PC-9 (cell line): ENCODE results near the gene SLC35A1. TPM values are rescaled to one million over a fixed set of nuclear protein-coding genes. Genes with fewer than 3 reads are reported as not detected.

Experiments used
- BruUV-seq: library from RNA; stranded (reverse); fragments of 400-500 nt; replicated peaks from 2 replicates; lab custom pipeline; 2021; lab: Mats Ljungman, UMichigan
- CTCF ChIA-PET: fragments of 300-600 bp; sonication (Branson Sonifier 250); formaldehyde crosslinking; loops from one replicate; lab custom pipeline; 2022; ENCODE audit warnings: antibody characterized with exemption; lab: Charles Lee
- POLR2A ChIA-PET: fragments of 300-600 bp; sonication (Branson Sonifier 250); formaldehyde crosslinking; loops from one replicate; lab custom pipeline; 2022; ENCODE audit warnings: antibody characterized with exemption; ENCODE audit not compliant: unreplicated experiment; lab: Charles Lee
- DNase-seq, 2 experiments: peaks; one replicate each; pipeline versions ENCODE4 v3.0.0 to v3.0.0-alpha.2; 2015 to 2022; ENCODE audit warnings: mixed read lengths in 1 of 2
- H2AFZ ChIP-seq: fragments of 200-600 bp; sonication (generic); 2 replicates; pipeline ENCODE4 v1.8.1; 2017; ENCODE audit warnings: antibody characterized with exemption
- H3F3A ChIP-seq: fragments of 200-600 bp; sonication (generic); 2 replicates; pipeline ENCODE4 v1.8.1; 2017; ENCODE audit warnings: antibody characterized with exemption, mild to moderate bottlenecking, low read depth; ENCODE audit not compliant: insufficient read depth
- H3K27ac ChIP-seq: fragments of 200-600 bp; sonication (generic); 2 replicates; pipeline ENCODE4 v1.6.1; 2016; ENCODE audit warnings: mixed run types
- H3K27me3 ChIP-seq: fragments of 200-600 bp; sonication (generic); 2 replicates; pipeline ENCODE4 v1.6.1; 2016; ENCODE audit warnings: low read depth, mixed run types; ENCODE audit not compliant: insufficient read depth
- H3K36me3 ChIP-seq: fragments of 200-600 bp; sonication (generic); 2 replicates; pipeline ENCODE4 v1.6.1; 2016; ENCODE audit warnings: low read depth, mixed run types
- H3K4me1 ChIP-seq: fragments of 200-600 bp; sonication (generic); replicated peaks from 2 replicates; pipeline ENCODE4 v1.6.1; 2016; ENCODE audit warnings: mixed run types; ENCODE audit not compliant: insufficient read depth
- H3K4me2 ChIP-seq: fragments of 200-600 bp; sonication (generic); 2 replicates; pipeline ENCODE4 v1.6.1; 2017; ENCODE audit warnings: mixed run types
- H3K4me3 ChIP-seq: fragments of 200-600 bp; sonication (generic); 2 replicates; pipeline ENCODE4 v1.6.1; 2016; ENCODE audit warnings: mixed run types
- H3K79me2 ChIP-seq: fragments of 200-600 bp; sonication (generic); 2 replicates; pipeline ENCODE4 v1.6.1; 2017; ENCODE audit warnings: low read depth, mixed run types
- H3K9me2 ChIP-seq: fragments of 200-600 bp; sonication (generic); 2 replicates; pipeline ENCODE4 v1.8.1; 2017; ENCODE audit warnings: mild to moderate bottlenecking; ENCODE audit not compliant: insufficient read depth
- H3K9me3 ChIP-seq: fragments of 200-600 bp; sonication (generic); 2 replicates; pipeline ENCODE4 v1.8.1; 2016; ENCODE audit warnings: low read depth; ENCODE audit not compliant: insufficient read depth
- H4K20me1 ChIP-seq: fragments of 200-600 bp; sonication (generic); 2 replicates; pipeline ENCODE4 v1.8.1; 2017; ENCODE audit not compliant: insufficient read depth
- CTCF ChIP-seq: fragments of 200-600 bp; sonication (generic); conservative IDR thresholded peaks from 2 replicates; pipeline ENCODE4 v1.6.1; 2017; ENCODE audit warnings: mixed run types, antibody characterized with exemption, mild to moderate bottlenecking, moderate library complexity
- EZH2 ChIP-seq: fragments of 200-600 bp; sonication (generic); IDR thresholded peaks from 2 replicates; pipeline ENCODE4 v1.8.0; 2017; ENCODE audit warnings: antibody characterized with exemption, low read depth
- intact Hi-C: fragments of 100-400 bp; cut with micrococcal nuclease; formaldehyde crosslinking; loops from one replicate; pipeline ENCODE4 v1.10.0; 2022; ENCODE audit not compliant: unreplicated experiment
- total RNA-seq: library from RNA; stranded (reverse); gene quantifications from 2 replicates; pipeline ENCODE4 v1.2.3, GENCODE V29; 2021

Gene SLC35A1
- total RNA-seq, 1 experiment from 2014 or later, result 9.3 TPM

GRCh38 chr6:87430499-87430898 is 42.3 kb upstream of the SLC35A1 start:
- Histone ChIP-seq H3K4me2 (no peak overlapping the region), H3K36me3 (no peaks in the 10 kb centered on the region), H3K9me2 (no peaks in the 10 kb centered on the region), H3K4me3 (no peak overlapping the region), H4K20me1 (no peaks in the 10 kb centered on the region), H3K27ac (no peak overlapping the region), H3K27me3 (no peaks in the 10 kb centered on the region), H3F3A (no peaks in the 10 kb centered on the region), H2AFZ (no peak overlapping the region), H3K79me2 (no peaks in the 10 kb centered on the region), H3K4me1 (no peaks in the 10 kb centered on the region), H3K9me3 (no peaks in the 10 kb centered on the region)
- ChIA-PET CTCF (no interaction called here), POLR2A (interaction anchor here (0.7 kb wide), 1 partner anchor 22 kb away, joined by 10 read pairs; no protein-coding TSS in a partner anchor)
- BruUV-seq, result no TSS peak
- intact Hi-C loops, result no loop called here
- no peak for TF ChIP-seq EZH2
- TF ChIP-seq CTCF, result no peak
- no peak for DNase-seq

- TF ChIP-seq EZH2, result no peak
- no peaks in the 10 kb centered on the region for H3K79me2 ChIP-seq
- peak in 1 of 2 experiments; percentile 52 for DNase-seq
- no peaks in the 10 kb centered on the region for H3K4me1 ChIP-seq
- ChIA-PET POLR2A (no interaction called here), CTCF (no interaction called here)
- H3F3A ChIP-seq, result no peaks in the 10 kb centered on the region
- H4K20me1 ChIP-seq, result no peaks in the 10 kb centered on the region
- no peaks in the 10 kb centered on the region for H3K9me2 ChIP-seq
- no peak overlapping the region for H3K27ac ChIP-seq
- no peaks in the 10 kb centered on the region for H3K27me3 ChIP-seq
- intact Hi-C loops, result no loop called here
- no TSS peak for BruUV-seq
- H3K4me2 ChIP-seq, result no peak overlapping the region
- no peak overlapping the region for H3K4me3 ChIP-seq
- H3K36me3 ChIP-seq, result no peaks in the 10 kb centered on the region
- no peak overlapping the region for H2AFZ ChIP-seq
- no peaks in the 10 kb centered on the region for H3K9me3 ChIP-seq
Observed at GRCh38 chr6:87431263-87431662, 41.5 kb upstream of the SLC35A1 start.

GRCh38 chr6:87436435-87436834 is 36.3 kb upstream of the SLC35A1 start:
- CTCF ChIA-PET, result no interaction called here

More at GRCh38 chr6:87436435-87436834, 36.3 kb upstream of the SLC35A1 start:
- no peak overlapping the region for H3K4me2 ChIP-seq
- TF ChIP-seq EZH2 (no peak), CTCF (no peak)
- H3K27ac ChIP-seq, result no peak overlapping the region
- H3F3A ChIP-seq, result no peaks in the 10 kb centered on the region
- no peaks in the 10 kb centered on the region for H4K20me1 ChIP-seq
- intact Hi-C loops, result no loop called here
- no peaks in the 10 kb centered on the region for H3K4me1 ChIP-seq
- no peaks in the 10 kb centered on the region for H3K79me2 ChIP-seq
- H3K36me3 ChIP-seq, result no peaks in the 10 kb centered on the region
- POLR2A ChIA-PET, result no interaction called here
- BruUV-seq, result no TSS peak
- H3K4me3 ChIP-seq, result no peak overlapping the region
- no peaks in the 10 kb centered on the region for H3K9me3 ChIP-seq
- no peaks in the 10 kb centered on the region for H3K27me3 ChIP-seq
- DNase-seq, result peak; percentile 35 to 41
- no peak overlapping the region for H2AFZ ChIP-seq
- H3K9me2 ChIP-seq, result no peaks in the 10 kb centered on the region
